Stimulated activated CD4-positive, alpha-beta T cell treated with anti-CD3 and anti-CD28 coated beads, TNF-alpha, amount 100 ng/mL, for 1 hour (primary cell): ENCODE results near the gene RAPGEF4.

Experiments used
- DNase-seq, 3 donors: peaks; one replicate each; pipeline ENCODE4 v3.0.0-alpha.2; 2020; ENCODE audit warnings: low read depth in 3 of 3, low spot score in 1 of 3

The RAPGEF4 gene

DNA sequence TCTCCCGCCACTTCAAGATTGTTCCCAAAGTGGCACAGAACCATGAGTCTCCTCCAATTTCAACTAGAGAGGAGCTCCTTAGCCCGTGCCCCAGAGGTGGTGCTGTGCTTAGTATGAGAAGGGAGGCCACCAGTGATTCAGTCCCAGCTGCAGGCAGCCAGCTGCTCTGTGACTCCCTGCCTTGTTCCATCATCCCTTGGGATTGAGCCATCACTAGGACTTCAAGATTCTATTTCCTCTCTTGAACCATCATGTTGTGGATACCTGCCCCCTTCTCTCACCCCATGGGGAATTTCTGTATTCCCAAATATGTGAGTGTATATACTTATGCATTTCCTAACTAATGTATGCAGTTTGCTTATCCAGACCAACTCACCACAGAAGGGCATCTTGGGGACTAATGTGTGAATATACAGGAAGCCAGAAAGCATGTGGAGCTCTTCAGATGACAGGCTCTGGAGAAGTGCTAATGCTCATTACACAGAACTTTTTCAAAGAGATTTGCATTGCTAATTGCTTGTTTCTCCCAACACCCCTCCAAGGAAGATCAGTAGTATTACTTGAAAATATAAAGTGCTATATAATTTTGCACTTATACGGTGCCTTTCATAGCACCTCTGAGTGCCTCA, 229.0 kb downstream of the RAPGEF4 start:
- no peak for DNase-seq

DNA sequence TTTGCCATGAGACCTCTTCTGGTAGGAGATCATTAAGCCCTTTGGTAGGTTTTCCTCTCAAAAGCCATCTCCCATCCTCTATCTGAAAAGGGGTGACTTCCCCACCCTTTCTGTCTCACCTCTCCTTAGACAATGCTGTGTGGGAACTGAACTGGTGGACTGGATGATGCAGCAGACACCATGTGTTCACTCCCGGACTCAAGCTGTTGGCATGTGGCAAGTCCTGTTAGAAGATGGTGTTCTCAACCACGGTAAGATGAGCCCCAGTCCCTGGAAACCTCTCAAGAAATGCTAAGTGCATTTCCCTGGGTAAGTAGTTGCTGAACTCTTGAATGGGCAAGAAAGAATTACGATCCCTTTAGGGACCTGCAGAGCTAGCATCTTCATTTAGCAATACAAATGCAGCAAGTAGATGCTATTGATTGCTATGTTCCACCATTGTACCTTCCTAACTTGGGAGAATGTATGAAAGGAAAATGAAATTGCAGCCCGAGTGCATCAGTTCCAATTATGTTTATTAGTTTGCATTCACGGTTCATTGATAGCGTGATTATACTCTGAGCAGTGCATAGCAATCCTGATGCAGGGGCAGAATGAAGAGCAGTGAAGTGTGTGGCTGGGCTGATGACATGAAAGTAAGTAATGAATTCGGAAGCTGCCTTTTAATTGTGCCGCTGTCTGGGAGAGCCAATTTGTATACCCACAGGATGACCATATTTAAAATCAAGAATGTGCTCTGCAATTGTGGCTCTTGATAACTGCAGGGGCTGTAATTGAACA, 230.0 kb downstream of the RAPGEF4 start:
- DNase-seq = no peak

DNA sequence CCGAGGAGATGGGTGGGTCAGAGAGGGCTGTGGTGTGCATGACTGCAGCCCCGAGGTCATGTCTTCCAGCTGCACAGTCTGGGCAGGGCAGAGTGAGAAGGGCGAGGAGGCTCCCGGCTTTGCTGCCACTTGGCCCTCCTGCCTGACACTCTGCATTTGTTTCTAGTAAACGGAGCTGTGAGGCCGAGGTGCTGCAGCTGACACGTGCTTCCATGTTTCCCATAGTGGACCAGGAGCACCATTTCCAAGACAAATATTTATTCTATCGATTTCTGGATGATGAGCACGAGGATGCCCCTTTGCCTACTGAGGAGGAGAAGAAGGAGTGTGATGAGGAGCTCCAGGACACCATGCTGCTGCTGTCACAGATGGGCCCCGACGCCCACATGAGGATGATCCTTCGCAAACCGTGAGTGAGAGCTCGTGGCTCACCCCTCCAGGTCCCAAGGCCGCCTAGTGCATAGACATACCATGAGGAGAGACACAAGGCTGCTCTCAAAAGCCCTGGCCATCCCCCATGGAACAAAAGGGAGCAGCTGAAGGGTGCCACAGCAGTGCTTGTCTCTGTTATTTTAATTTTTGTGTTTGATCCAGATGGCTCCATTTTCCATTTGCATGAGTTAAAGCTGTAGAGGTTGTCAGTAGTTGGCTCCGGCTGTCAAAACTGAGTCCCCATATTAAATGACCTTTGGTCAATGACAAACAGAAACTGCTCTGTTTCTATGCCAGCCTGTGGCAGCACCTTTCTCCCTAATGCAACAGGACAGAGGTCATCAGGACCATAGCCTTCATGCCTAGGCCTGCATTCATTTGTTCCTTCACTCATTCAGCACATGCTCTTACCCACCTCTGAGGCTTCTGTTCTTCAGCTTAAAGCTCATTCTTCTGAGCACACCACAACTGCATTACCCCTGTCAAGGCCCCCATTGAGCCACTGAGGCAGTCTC, 231.7 kb downstream of the RAPGEF4 start:
- DNase-seq = no peak

DNA sequence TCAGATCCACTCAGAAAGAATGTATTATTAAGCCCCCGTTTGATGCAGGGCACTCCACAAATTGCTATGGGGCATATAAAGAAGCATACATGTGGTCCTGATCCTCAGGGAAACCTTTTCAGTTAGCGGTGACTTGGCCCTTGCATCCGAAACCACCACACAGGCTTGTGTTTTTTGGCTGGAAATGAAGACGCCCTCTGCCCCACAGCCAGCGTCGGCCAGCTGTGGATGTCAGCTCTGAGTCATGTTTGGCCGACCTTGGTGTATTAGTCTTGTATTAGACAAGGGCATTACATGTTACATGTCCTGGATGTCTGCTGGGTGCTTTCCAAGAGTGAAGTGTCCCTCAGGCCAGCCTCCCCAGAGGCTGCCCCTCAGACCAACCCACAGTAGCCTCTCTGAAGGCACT, 232.4 kb downstream of the RAPGEF4 start:
- DNase-seq = no peak

DNA sequence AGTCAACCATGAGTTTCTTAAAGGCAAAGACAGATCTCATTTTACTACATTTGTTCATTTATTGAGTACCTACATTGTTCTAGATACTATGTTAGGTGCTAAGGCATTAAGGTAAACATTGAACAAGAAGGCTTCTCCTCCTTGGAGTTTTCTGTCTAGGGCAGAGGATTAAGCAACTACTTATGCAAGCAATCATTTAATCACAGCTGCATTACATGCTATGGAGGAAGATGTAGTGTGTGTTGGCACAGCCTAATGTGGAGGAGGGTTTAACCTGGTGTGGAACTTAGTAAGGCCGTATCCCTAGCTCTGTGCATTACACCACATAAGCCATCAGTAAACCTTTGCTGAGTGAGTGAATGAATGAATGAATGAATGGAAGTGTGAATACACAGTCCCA, 233.5 kb downstream of the RAPGEF4 start:
- no peak for DNase-seq

DNA sequence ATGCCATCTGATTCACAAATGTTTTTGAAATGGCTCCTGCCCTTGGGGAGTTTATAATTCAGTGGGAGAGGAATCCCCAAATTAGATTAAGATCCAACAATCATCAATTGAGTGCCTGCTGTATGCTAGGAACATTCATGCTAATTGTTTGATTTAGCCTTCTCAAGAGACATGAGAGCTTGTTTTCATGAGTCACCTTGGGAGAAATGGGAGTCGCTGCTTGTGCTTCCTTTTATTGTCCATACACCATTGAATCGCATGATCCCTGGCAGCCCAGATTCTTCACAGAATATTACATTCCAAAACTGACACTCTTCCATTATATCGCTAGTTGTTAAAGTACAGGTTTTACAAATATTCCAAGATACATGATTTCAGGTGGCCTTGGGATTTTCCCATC, 234.0 kb downstream of the RAPGEF4 start:
- DNase-seq = no peak

DNA sequence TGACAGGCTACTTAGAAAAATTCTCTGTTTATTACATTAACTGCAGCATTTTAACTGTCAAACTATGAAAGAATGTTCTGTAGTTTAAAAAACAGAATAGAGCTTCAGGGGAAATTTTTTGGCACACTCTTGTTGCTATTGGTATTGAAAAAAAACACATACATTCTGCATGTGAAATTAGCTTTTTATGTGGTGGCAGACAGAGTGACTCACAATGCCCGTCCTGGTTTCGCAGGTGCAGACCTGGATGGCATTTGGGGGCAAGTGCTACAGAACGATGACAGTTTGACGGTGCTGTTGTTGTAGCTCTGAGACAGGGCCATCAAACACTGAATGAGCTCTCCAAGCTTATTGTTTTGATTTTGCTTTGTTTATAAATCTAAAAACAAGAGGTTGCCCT, 235.0 kb downstream of the RAPGEF4 start:
- peak in 1 of 3 donors; percentile 15 for DNase-seq

DNA sequence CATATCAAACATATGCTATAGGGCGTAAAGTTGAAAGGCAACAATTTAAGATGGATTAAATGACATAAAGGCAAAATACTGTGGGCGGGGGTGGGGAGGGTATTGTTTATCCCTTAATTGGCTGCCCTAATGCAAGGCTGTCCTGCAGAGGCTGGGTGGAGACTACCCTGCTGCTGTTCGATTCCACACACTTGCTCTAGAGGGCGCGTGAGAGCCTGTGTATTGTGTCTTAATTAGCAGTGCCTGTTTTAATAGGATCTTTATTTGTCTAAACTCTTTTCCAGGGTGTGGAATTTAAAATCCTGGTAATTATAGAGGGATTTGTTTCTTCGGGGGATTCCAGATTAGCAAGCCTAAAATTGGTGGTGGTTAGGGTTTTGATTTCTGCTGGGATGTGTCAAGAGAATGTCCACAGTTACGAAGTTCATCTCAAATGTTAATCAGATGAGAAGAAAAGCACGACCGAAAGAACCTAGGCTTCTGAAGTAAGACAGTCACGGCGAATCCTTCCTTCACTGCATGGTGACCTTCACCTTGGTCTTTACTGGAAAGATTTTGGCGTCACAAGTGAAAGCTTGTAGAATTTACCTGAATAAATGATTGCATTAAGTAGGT, 236.5 kb downstream of the RAPGEF4 start:
- DNase-seq = peak in 1 of 3 donors; percentile 12

DNA sequence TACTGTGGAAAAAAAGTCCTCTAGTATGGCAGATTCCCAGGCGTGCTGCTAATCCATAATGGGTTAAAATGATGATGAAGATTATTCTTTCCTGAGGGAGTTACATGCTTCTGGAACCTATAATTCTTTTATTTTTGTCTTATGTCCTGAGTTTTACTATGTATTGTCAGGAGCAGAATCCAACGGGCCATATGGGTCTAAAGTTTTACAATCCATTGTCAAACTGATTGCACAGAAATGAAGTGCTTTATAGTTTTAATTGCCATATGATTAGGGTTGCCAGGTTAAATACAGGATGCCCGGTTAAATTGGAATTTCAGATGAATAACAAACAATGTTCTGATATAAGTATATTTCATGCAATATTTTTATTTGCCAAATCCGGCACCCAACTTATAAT, 239.1 kb downstream of the RAPGEF4 start:
- DNase-seq = no peak

DNA sequence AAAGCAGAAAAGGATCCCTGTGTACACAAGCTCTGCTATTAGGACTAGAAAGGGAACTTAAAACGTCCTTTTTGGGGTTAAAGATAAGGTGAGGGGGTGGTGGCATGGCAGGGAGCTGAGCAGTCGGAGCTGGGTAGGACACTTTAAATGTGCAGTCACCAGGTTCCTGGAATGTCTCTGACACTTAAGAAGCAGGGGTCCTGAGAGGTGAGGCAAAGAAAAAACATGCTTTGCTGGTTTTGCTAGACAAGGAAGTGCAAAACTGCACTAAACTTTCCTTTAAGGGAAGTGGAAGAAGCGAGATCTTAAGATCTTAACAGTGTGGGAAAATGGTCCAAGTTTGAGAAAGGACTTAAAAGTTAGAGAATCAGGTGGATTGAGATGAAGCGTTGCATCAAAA, 240.5 kb downstream of the RAPGEF4 start:
- DNase-seq = no peak

DNA sequence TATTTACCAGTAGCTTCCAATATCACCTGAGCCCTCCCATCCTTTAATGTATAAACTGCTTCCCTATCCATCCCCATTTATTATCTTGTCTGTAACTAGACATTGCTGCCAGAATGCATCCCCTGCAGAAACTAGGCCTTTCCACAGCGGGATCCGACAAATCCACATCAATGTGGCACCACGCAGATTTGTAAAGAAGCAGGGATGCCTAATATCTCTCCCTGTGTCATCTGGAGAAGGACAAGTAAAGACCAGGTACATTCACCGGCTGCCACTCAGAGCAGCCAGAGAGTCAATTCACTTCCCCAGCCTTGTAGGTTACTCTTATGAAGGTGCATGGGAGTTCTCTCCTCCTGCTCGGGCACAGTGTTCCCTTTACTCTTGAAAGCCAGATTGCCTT, 241.2 kb downstream of the RAPGEF4 start:
- no peak for DNase-seq

DNA sequence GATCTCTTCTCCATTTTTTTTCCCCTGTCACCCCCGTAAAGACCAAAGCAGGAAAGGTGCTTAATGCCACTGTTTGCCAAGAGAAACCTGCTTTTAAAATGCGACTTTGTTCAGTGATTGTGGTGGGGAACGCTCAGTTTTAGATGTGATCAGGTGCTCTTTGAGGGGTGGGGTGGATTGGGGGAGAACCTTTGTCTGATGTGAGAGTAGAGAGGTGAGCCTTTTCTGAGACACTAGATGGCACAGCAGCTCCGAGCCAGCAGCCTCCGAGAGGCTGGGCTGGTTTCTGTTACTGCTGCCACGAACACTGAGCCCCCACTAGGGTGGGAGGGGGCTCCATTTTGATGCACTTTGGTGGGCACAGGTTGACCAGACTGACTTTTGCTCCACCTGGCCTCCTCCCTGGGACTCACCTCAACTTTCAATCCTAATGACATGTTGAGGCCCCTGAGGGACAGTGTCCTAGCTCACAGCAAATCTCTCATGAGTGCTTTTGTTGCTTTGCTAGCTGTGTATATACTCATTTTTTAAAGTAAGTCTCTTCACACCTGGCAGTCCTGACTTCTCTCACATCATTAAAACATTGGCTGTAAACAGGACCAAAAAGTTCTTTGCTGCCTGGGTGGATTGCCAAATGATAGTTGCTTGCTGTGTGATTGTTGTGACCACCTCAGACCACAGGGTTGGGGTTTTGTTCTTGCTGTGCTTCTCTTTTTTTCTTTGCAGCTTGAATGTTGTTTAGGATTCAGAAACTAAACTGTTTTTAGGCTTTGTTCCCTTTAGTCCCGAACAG, 241.8 kb downstream of the RAPGEF4 start:
- no peak for DNase-seq

DNA sequence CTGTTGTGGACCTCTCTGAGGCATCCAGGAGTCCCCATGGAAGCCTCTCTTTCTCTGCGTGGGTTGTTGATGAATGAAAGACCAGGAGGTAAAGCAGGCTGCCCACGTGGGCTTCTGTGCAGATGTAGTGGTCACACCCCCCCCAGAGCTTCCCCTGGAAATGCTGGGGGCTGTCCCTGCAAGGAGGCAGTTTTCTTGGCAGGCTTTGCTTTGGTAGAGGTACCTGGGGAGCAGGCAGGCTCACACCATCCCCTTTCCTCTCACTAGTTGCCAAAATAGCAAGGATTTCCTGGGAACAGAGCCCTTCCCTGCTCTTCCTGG, 242.4 kb downstream of the RAPGEF4 start:
- DNase-seq = no peak

DNA sequence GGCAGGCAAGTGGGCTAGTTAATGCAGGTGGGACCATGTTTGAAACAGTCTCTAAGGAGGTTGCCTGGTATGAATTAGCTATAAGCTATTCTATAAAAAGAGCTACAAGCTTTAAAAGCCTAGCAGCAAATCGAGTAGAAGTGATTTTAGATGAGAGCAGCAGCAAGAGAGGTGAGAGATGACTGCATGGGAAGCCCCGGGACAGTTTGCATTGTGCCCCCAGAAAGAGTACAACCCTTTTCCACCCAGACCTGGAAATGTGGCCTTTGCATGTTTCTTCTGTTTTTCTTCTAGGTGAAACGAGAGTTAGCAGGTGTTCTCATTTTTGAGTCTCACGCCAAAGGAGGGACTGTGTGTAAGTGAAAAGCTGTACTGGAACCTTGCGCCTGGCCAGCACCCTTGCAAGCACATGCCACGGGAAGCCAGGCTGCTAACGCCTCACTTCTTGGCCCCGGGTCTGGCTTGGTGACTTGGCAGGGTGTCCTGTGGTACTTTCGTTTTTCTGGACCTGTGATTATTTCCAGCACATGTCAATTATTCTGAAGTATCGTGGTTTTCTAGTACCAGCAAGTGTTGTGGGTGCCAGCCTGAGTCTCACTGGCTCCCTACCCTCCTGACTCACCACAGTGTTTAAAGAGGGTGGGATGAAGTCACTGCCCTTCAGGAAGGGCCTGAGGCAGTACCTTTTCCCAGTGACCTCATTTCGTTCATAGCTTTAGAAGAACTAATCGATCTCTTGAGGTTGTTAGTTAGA, 249.7 kb downstream of the RAPGEF4 start:
- no peak for DNase-seq

DNA sequence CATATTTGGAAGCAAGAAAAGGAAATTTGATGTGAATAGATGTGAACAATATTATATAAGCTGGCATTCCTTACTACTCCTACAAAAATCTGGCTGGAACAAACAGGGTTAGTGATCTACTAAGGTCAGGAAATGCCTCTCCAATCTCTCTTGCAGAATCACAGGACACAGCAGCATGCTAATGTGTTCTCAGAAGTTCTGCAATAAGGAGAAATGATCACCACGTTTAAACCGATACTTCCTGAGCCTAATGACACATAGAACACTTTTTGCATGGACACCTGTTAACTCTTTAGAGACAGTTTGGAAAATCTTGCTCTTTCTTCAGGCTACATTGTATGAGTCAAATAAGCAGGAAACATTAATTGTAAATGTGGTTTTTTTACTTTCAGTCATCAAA, 250.4 kb downstream of the RAPGEF4 start:
- DNase-seq = no peak

DNA sequence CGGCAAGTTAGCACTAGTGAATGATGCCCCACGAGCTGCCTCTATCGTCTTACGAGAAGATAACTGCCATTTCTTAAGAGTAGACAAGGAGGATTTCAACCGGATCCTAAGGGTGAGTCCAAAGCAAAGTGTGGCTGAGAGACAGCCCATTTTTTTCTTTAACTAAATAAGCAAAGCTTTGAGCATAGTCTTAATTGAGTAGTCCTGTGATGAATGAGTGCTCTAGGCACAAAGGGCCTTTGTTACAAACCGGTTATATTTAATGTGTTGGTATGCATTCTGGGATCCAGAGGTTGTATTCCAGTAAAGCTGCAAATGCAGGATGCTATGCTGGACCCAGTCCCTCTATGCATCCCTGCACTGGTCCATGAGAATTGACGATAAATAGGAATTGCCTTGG, 253.1 kb downstream of the RAPGEF4 start:
- no peak for DNase-seq

DNA sequence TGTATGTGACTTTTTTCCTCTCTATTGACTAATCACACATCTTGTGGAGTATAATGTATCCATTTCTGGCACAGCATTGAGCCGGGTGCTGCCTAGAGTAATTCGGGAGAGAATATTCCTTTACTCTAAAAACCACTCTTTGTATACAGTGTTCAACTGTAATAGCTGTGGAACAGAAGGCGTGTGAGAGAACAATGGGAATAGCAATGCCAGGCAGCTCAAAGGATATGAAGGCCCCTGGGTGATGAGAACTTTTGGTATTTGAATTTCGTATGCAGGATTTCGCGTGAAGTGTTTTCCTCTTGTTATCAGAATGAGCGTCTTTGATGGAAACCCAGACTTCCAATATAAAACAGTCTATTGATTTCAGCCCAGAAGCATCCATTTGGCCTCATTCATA, 255.4 kb downstream of the RAPGEF4 start:
- no peak for DNase-seq

DNA sequence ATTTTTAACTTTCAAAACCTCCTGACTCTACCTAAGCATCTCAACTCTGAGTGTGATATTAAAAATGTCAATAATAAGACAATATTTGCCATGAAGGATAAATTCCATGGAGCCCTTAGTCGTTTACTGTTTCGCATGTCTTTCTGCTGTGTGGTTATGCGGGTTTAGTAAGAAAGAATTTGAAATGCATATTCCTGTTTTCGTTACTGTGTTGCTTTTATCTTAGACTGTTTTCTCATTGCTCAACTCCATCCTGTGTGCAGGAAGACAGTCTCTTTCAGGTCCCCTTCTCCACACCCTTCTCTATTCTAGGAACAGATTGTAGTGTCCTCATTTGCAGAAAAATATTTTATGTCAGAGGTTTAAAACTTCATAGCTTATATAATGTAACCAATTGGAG, 257.5 kb downstream of the RAPGEF4 start:
- no peak for DNase-seq

DNA sequence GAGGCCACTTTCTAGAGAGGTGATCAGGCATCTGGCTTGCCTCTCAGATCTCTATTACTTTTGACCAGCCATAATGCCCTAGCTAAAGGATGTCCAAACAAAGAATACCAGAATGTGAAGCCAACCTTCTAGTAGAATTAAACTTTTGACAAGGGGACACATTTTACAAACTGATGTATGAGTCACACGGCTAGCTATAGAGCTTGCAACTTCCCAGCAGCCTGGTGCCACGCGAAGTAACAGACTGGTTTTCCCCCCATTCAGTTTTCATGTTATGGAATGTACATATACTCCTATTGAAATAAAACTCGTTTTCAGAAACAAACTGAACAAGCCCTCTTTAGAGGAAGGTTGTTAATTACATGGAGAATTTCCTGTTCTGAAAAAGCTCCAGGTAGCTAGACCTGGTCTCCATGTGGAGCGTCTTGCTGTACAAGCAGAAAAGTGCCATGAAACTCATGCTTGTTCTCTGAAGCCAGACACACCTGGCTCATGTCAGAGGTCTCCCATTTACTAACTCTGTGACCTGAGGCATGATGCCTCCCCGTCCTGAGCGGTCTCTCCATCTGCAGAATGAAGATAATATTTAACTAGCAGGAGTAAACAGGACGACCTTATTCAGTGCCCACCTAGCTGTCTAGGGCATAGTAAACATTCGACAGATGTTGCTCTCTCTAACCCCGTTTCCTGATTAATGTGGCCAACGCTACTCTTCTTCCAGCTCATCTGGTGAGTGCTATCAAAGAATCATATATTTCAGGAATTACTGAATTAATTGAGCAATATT, 258.5 kb downstream of the RAPGEF4 start:
- DNase-seq = no peak
